Aorta (tissue), 5 donors: Measurements from ENCODE around the gene SDC3. TPM values are rescaled to one million over a fixed set of nuclear protein-coding genes. Genes with fewer than 3 reads are reported as not detected.
A peak's percentile ranks its signal among the peaks of the same experiment; 100 is the strongest.

ENCODE experiments used
- ATAC-seq: fragments of 200-7000 bp; cut with Tn5 transposase; one replicate; pipeline ENCODE4 v1.9.1; 2022; ENCODE audit warnings: moderate library complexity; ENCODE audit not compliant: low FRiP score
- DNase-seq, 2 donors: peaks; one replicate each; pipeline ENCODE4 v3.0.0-alpha.2; 2020
- H3K27ac ChIP-seq, 2 donors: one replicate each; pipeline ENCODE4 v1.5.1; 2013; ENCODE audit warnings: low read length in 2 of 2, mild to moderate bottlenecking in 2 of 2, moderate library complexity in 2 of 2, control low read depth in 1 of 2, inconsistent platforms in 1 of 2, low read depth in 1 of 2
- H3K27me3 ChIP-seq, 2 donors: one replicate each; pipeline ENCODE4 v1.6.1; 2013; ENCODE audit warnings: control low read depth in 1 of 2, low read length in 1 of 2, mild to moderate bottlenecking in 1 of 2, moderate library complexity in 1 of 2; ENCODE audit not compliant: insufficient read depth in 2 of 2, control insufficient read depth in 1 of 2
- H3K36me3 ChIP-seq, 2 donors: one replicate each; pipeline ENCODE4 v1.6.1; 2013; ENCODE audit warnings: control low read depth in 1 of 2, low read length in 1 of 2, mild to moderate bottlenecking in 1 of 2; ENCODE audit not compliant: insufficient read depth in 2 of 2, control insufficient read depth in 1 of 2
- H3K4me1 ChIP-seq, 2 donors: one replicate each; pipeline ENCODE4 v1.6.1; 2013; ENCODE audit warnings: low read length in 2 of 2, control low read depth in 1 of 2, mild to moderate bottlenecking in 1 of 2, moderate library complexity in 1 of 2; ENCODE audit not compliant: insufficient read depth in 2 of 2, control insufficient read depth in 1 of 2
- H3K4me3 ChIP-seq, 2 donors: one replicate each; pipeline ENCODE4 v1.5.1; 2013; ENCODE audit warnings: low read length in 2 of 2, control low read depth in 1 of 2, mild to moderate bottlenecking in 1 of 2
- H3K9me3 ChIP-seq: one replicate; pipeline ENCODE4 v1.6.1; 2013; ENCODE audit warnings: mild to moderate bottlenecking, low read length; ENCODE audit not compliant: control insufficient read depth
- WGBS, 2 donors: extraction: QIAGEN DNeasy Blood & Tissue Kit; methylation state at CpG; one replicate each; pipeline ENCODE4 v1.1.7; 2013; 5-methylcytosine and 5-hydroxymethylcytosine counted together
- intact Hi-C, 2 donors: fragments of 100-400 bp; cut with DNase I; formaldehyde crosslinking; loops; one replicate each; pipeline versions ENCODE4 v1.14.2 to v1.15.0; 2022
- polyA plus RNA-seq, 2 donors: library from polyadenylated mRNA; stranded (reverse); fragments of 200-250 nt; gene quantifications; one replicate each; pipeline ENCODE4 v1.2.3, GENCODE V29; 2013
- total RNA-seq, 2 donors: library from RNA; stranded (reverse); fragmentation: NEBNext Ultra II Directional; extraction: Animal tissue kit (Norgen Biotek cat#: 25700); gene quantifications; one replicate each; pipeline ENCODE4 v1.2.1, GENCODE V29; 2021
- donor health status: healthy with polysubstance abuse.
- donor health status: Bipolar disorder and iron deficiency.
- donor health status: DM: no; HTN: no; CAD: no.
- donor health status: DM: no; HTN: no; CAD: no.
- donor health status: DM: yes; HTN: yes; CAD: no.

The SDC3 gene
- total and polyA plus RNA-seq, 4 donors, result 19.1 to 72.7 (median 42.7) TPM

DNA sequence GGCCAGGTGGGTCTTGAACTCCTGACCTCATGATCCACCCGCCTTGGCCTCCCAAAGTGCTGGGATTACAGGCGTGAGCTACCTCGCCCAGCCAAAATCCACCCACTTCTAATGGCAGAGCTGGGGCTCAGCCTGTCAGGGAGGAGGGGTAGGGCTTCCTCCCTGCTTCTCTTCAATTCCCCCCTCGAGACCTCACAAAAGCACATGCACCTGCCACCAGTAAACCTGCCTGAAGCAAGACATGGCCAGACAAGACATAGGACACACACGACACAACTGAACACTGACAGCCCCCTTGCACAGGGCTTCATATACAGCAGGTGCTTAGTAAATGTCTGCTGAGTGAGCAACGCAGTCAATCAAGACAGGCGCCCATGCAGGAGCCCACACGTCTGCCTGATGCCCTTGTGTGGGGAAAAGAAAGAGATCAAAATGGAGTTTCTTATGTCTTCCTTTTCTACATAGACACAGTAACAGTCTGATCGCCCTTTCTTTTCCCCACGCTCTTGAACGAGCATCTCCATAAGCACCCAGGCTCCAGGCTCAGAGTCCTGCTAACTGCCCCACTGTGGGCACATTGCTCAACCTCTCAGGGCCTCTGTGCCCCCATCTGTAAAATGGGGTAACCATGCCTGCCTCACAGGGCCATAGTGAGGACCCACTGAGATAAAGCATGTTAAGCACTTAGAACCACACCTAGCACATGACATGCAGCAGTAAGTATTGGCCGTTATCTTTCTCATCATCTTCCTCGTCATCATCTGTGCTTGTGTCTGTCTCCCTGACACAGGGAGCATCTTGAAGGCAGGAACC, 8.8 kb downstream of the SDC3 start:
- H3K9me3 ChIP-seq, result no peaks in the 10 kb centered on the region
- H3K36me3 ChIP-seq, result no peaks in the 10 kb centered on the region
- no peak overlapping the region for H3K27ac ChIP-seq
- H3K27me3 ChIP-seq, result no peaks in the 10 kb centered on the region
- ATAC-seq, result no peak
- no peak overlapping the region for H3K4me3 ChIP-seq
- peak in 1 of 2 donors; percentile 14 for DNase-seq
- H3K4me1 ChIP-seq, result peaks cover 0 to 3% of the 10 kb centered on the region in 2 donors
- WGBS, 2 donors, result 77 to 83% methylated on average over 13 of the region's 13 CpGs
- intact Hi-C loops, result no loop called here

DNA sequence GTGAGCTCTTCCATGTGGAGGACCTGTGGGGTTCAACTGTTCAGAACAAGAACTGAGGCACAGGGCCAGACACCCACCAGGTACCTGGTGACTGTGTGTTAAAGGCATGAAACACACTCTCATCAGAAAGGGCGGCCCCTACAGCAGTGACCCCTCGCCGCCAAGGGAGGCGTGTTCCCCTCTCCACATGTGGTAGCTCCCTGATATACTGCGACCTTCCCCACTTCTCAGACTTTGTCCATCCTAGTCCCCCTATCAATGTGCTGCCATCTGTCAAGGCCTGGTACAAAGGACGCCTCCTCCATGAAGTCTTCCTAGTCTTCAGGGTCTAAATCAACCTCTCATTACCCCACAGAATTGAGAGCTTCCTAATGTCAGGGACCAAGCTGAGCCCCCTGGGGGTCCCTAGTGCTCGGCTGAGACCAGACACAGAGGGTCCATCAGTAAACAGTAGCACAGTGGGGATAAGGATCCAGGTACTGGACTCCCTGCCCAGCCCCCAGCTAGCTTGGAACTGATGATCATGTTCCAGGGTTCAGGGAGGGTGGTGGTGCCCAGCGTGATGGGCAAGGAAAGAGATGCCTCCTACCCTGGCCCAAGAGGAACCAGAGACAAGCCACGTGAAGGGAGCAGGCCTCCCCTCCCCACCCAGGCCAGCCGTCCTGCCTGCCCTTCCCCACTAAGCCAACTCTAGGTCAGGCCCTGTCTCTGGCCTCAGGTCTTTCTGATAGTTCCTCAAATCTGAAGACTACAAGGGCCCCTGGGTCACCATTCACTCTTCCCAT, 10.3 kb downstream of the SDC3 start:
- no peak overlapping the region for H3K27ac ChIP-seq
- intact Hi-C loops, result no loop called here
- H3K36me3 ChIP-seq, result no peaks in the 10 kb centered on the region
- no peaks in the 10 kb centered on the region for H3K9me3 ChIP-seq
- H3K4me3 ChIP-seq, result no peak overlapping the region
- ATAC-seq (no peak), DNase-seq (peak in 1 of 2 donors; percentile 52)
- 94% methylated on average over 10 of the region's 10 CpGs for WGBS, 2 donors
- peaks cover 0 to 3% of the 10 kb centered on the region in 2 donors for H3K4me1 ChIP-seq
- no peaks in the 10 kb centered on the region for H3K27me3 ChIP-seq

DNA sequence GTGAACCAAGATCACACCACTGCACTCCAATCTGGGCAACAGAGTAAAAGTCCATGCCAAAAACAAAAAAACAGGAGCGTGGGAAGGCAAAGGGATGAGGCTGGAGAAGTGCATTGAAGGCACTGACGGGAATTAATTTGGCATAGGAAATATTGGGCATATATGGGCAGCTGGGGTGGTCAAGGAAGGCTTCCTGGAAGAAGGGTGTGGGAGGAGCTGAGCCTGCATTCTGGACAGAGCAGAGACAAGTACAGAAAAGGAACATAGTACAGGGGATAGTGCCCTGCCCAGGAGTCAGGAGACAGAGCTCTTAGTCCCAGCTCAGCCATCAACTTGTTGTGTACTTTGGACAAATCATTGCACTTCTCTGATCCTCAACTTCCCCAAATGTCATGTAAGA, 11.7 kb downstream of the SDC3 start:
- H3K27me3 ChIP-seq, result no peaks in the 10 kb centered on the region
- no peak for DNase-seq
- intact Hi-C loops, result no loop called here
- peaks cover 0 to 1% of the 10 kb centered on the region in 2 donors for H3K4me1 ChIP-seq
- ATAC-seq, result no peak
- no peaks in the 10 kb centered on the region for H3K9me3 ChIP-seq
- WGBS, 2 donors, result 56 to 73% methylated on average over 2 of the region's 2 CpGs
- H3K36me3 ChIP-seq, result no peaks in the 10 kb centered on the region
- H3K27ac ChIP-seq, result no peak overlapping the region
- H3K4me3 ChIP-seq, result no peak overlapping the region

GRCh38 chr1:30895944-30896660, 12.5 kb downstream of the SDC3 start:
- Histone ChIP-seq H3K9me3 (no peaks in the 10 kb centered on the region), H3K27me3 (no peaks in the 10 kb centered on the region), H3K27ac (no peak overlapping the region), H3K36me3 (no peaks in the 10 kb centered on the region), H3K4me3 (no peak overlapping the region), H3K4me1 (no peaks in the 10 kb centered on the region)
- intact Hi-C loops, result no loop called here
- WGBS, 2 donors, result 20 to 23% methylated on average over 6 of the region's 6 CpGs
- DNase-seq (no peak), ATAC-seq (no peak)

- Histone ChIP-seq H3K9me3 (no peaks in the 10 kb centered on the region), H3K4me3 (no peak overlapping the region), H3K36me3 (no peaks in the 10 kb centered on the region), H3K4me1 (no peaks in the 10 kb centered on the region), H3K27me3 (no peaks in the 10 kb centered on the region), H3K27ac (no peak overlapping the region)
- ATAC-seq (no peak), DNase-seq (no peak)
- WGBS, 2 donors, result 27 to 31% methylated on average over 6 of the region's 6 CpGs
- intact Hi-C loops, result no loop called here
These were observed 13.1 kb downstream of the SDC3 start for GRCh38 chr1:30895382-30895943.

GRCh38 chr1:30894508-30894973, 14.0 kb downstream of the SDC3 start:
- Histone ChIP-seq H3K4me1 (no peaks in the 10 kb centered on the region), H3K4me3 (no peak overlapping the region), H3K9me3 (no peaks in the 10 kb centered on the region), H3K27ac (no peak overlapping the region), H3K27me3 (no peaks in the 10 kb centered on the region), H3K36me3 (no peaks in the 10 kb centered on the region)
- no peak for ATAC-seq
- 64 to 68% methylated on average over 7 of the region's 7 CpGs for WGBS, 2 donors
- intact Hi-C loops, result no loop called here
- DNase-seq, result no peak

GRCh38 chr1:30893776-30894507, 14.6 kb downstream of the SDC3 start:
- H3K4me3 ChIP-seq, result no peak overlapping the region
- no peaks in the 10 kb centered on the region for H3K4me1 ChIP-seq
- ATAC-seq, result no peak
- WGBS, 2 donors, result 76 to 77% methylated on average over 9 of the region's 9 CpGs
- H3K27me3 ChIP-seq, result no peaks in the 10 kb centered on the region
- intact Hi-C loops, result no loop called here
- no peak for DNase-seq
- no peaks in the 10 kb centered on the region for H3K9me3 ChIP-seq
- H3K27ac ChIP-seq, result no peak overlapping the region
- no peaks in the 10 kb centered on the region for H3K36me3 ChIP-seq

- intact Hi-C loops, result no loop called here
- H3K36me3 ChIP-seq, result no peaks in the 10 kb centered on the region
- H3K4me3 ChIP-seq, result no peak overlapping the region
- H3K27me3 ChIP-seq, result no peaks in the 10 kb centered on the region
- H3K4me1 ChIP-seq, result no peaks in the 10 kb centered on the region
- H3K9me3 ChIP-seq, result no peaks in the 10 kb centered on the region
- no peak overlapping the region for H3K27ac ChIP-seq
- no peak for DNase-seq
- no peak for ATAC-seq
- 77 to 82% methylated on average over 6 of the region's 6 CpGs for WGBS, 2 donors
These were observed 15.9 kb downstream of the SDC3 start for GRCh38 chr1:30892671-30893073.
